GM18508 (cell line): ENCODE measurements around the gene NUDT16L1.
"Not testable (repeated sequence)": the region's sequence is repeated elsewhere in the genome, so short reads cannot be mapped to it uniquely, and the experiment has no call there.

Experiments
- ATAC-seq: cut with Tn5 transposase; IDR thresholded peaks from one replicate; pipeline ENCODE4 v1.9.1; 2021; ENCODE audit warnings: moderate number of reproducible peaks; ENCODE audit not compliant: insufficient read depth, unreplicated experiment

NUDT16L1 gene

GRCh38 chr16:4693296-4693955 lies at the start of gene NUDT16L1:
Gene NUDT16L1, plus strand, starts transcription at chr16:4693562. Its CDS starts 165 bp downstream, at chr16:4693727.
- ATAC-seq: peak; percentile 75

- no peak for ATAC-seq
Observed at GRCh38 chr16:4646773-4647643, 46.4 kb upstream of the NUDT16L1 start.

GRCh38 chr16:4647644-4647980 lies 45.8 kb upstream of the NUDT16L1 start:
- ATAC-seq: no peak

- ATAC-seq: no peak
Observed at GRCh38 chr16:4648917-4649316, 44.4 kb upstream of the NUDT16L1 start.

- no peak for ATAC-seq
Observed at GRCh38 chr16:4649744-4650442, 43.5 kb upstream of the NUDT16L1 start.

GRCh38 chr16:4650443-4651074 lies 42.8 kb upstream of the NUDT16L1 start:
- not testable (repeated sequence) for ATAC-seq

- ATAC-seq: no peak
Observed at GRCh38 chr16:4651827-4652226, 41.5 kb upstream of the NUDT16L1 start.

- ATAC-seq: no peak
Observed at GRCh38 chr16:4652561-4652960, 40.8 kb upstream of the NUDT16L1 start.

GRCh38 chr16:4654011-4654963 lies 39.1 kb upstream of the NUDT16L1 start:
- ATAC-seq: no peak

GRCh38 chr16:4654964-4655590 lies 38.3 kb upstream of the NUDT16L1 start:
- ATAC-seq: no peak

GRCh38 chr16:4655801-4656200 lies 37.6 kb upstream of the NUDT16L1 start:
- no peak for ATAC-seq

GRCh38 chr16:4656221-4656620 lies 37.1 kb upstream of the NUDT16L1 start:
- no peak for ATAC-seq

GRCh38 chr16:4656695-4657686 lies 36.4 kb upstream of the NUDT16L1 start:
- no peak for ATAC-seq

- ATAC-seq: no peak
Observed at GRCh38 chr16:4659363-4660353, 33.7 kb upstream of the NUDT16L1 start.

GRCh38 chr16:4660454-4661007 lies 32.8 kb upstream of the NUDT16L1 start:
- no peak for ATAC-seq

- ATAC-seq: no peak
Observed at GRCh38 chr16:4661661-4662060, 31.7 kb upstream of the NUDT16L1 start.

GRCh38 chr16:4663465-4663776 lies 29.9 kb upstream of the NUDT16L1 start:
- no peak for ATAC-seq
